ENCODE data around the gene C16orf96. TPM values are rescaled to one million over a fixed set of nuclear protein-coding genes. Genes with fewer than 3 reads are reported as not detected.
"Not testable (repeated sequence)": the region's sequence is repeated elsewhere in the genome, so short reads cannot be mapped to it uniquely, and the experiment has no call there.

C16orf96 gene
- total RNA-seq, 1 donor from 2014 or later, result 0.52 TPM

- H3K9me3 ChIP-seq (ENCODE audit: control insufficient read depth in 3 of 3, low read length in 3 of 3), result no peaks in the 10 kb centered on the region
- H3K27me3 ChIP-seq (ENCODE audit: control insufficient read depth in 3 of 3, insufficient read depth in 3 of 3, low read length in 3 of 3), result peaks cover 0 to 9% (median 0%) of the 10 kb centered on the region in 3 donors
- no peaks in the 10 kb centered on the region for H3K36me3 ChIP-seq (ENCODE audit: control insufficient read depth in 3 of 3, insufficient read depth in 3 of 3, low read length in 3 of 3)
- no peaks in the 10 kb centered on the region for H3K4me1 ChIP-seq (ENCODE audit: control insufficient read depth in 3 of 3, insufficient read depth in 3 of 3, low read length in 3 of 3)
- H3K4me3 ChIP-seq (ENCODE audit: low read length in 3 of 3), result no peak overlapping the region
- no peak overlapping the region for H3K9ac ChIP-seq (ENCODE audit: low read depth in 1 of 3, low read length in 3 of 3)
- H3K27ac ChIP-seq (ENCODE audit: low read depth, low read length), result no peak overlapping the region
Measured at GRCh38 chr16:4557973-4558372, 1.8 kb downstream of the C16orf96 start.

DNA sequence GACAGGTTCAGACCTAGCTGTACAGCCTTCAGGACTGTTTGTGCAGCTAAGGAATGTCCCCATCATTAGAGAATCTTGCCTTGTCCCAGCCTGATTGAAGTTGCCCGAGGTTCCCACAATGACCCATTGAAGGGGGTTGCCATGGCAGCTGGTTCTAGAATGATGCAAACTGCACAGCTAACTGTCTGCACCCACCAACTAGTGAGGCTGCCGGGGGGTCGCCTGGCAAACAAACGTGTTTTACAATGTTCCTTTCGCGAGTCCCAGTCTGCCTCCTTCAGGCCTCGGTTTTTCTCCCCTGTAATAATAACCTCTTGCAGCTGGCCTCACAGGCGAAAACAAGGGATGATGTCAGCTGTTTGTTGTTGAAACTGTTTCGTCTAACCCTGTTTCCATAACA, 5.5 kb downstream of the C16orf96 start:
- no peak overlapping the region for H3K9ac ChIP-seq (ENCODE audit: low read depth in 1 of 3, low read length in 3 of 3)
- no peak overlapping the region for H3K4me3 ChIP-seq (ENCODE audit: low read length in 3 of 3)
- H3K9me3 ChIP-seq (ENCODE audit: control insufficient read depth in 3 of 3, low read length in 3 of 3), result no peaks in the 10 kb centered on the region
- no peaks in the 10 kb centered on the region for H3K4me1 ChIP-seq (ENCODE audit: control insufficient read depth in 3 of 3, insufficient read depth in 3 of 3, low read length in 3 of 3)
- no peaks in the 10 kb centered on the region for H3K36me3 ChIP-seq (ENCODE audit: control insufficient read depth in 3 of 3, insufficient read depth in 3 of 3, low read length in 3 of 3)
- peaks cover 0 to 3% (median 0%) of the 10 kb centered on the region in 3 donors for H3K27me3 ChIP-seq (ENCODE audit: control insufficient read depth in 3 of 3, insufficient read depth in 3 of 3, low read length in 3 of 3)
- no peak overlapping the region for H3K27ac ChIP-seq (ENCODE audit: low read depth, low read length)

GRCh38 chr16:4564661-4565267, 8.6 kb downstream of the C16orf96 start:
- Histone ChIP-seq H3K9me3 (ENCODE audit: control insufficient read depth in 3 of 3, low read length in 3 of 3) (no peaks in the 10 kb centered on the region), H3K4me1 (ENCODE audit: control insufficient read depth in 3 of 3, insufficient read depth in 3 of 3, low read length in 3 of 3) (no peaks in the 10 kb centered on the region), H3K27me3 (ENCODE audit: control insufficient read depth in 3 of 3, insufficient read depth in 3 of 3, low read length in 3 of 3) (no peaks in the 10 kb centered on the region), H3K27ac (ENCODE audit: low read depth, low read length) (no peak overlapping the region), H3K4me3 (ENCODE audit: low read length in 3 of 3) (no peak overlapping the region), H3K9ac (ENCODE audit: low read depth in 1 of 3, low read length in 3 of 3) (no peak overlapping the region), H3K36me3 (ENCODE audit: control insufficient read depth in 3 of 3, insufficient read depth in 3 of 3, low read length in 3 of 3) (no peaks in the 10 kb centered on the region)

DNA sequence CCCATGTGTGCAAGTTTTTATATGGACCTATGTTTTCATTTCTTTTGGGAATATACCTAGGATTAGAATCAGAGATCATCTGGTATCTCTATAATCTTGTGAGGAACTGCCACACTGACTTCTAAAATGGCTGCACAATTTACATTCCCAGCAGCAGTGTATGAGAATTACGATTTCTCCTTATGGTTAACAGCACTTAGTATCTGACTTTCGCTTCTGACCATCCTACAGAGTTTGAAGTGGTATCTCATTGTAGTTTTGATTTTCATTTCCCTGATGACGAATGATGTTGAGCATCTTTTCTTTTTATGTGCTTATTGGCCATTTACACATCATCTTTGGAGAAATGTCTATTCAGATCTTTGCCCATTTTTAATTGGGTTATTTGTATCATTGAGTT, 10.0 kb downstream of the C16orf96 start:
- no peaks in the 10 kb centered on the region for H3K4me1 ChIP-seq (ENCODE audit: control insufficient read depth in 3 of 3, insufficient read depth in 3 of 3, low read length in 3 of 3)
- H3K36me3 ChIP-seq (ENCODE audit: control insufficient read depth in 3 of 3, insufficient read depth in 3 of 3, low read length in 3 of 3), result no peaks in the 10 kb centered on the region
- H3K9me3 ChIP-seq (ENCODE audit: control insufficient read depth in 3 of 3, low read length in 3 of 3), result no peaks in the 10 kb centered on the region
- no peak overlapping the region for H3K4me3 ChIP-seq (ENCODE audit: low read length in 3 of 3)
- H3K27ac ChIP-seq (ENCODE audit: low read depth, low read length), result no peak overlapping the region
- H3K27me3 ChIP-seq (ENCODE audit: control insufficient read depth in 3 of 3, insufficient read depth in 3 of 3, low read length in 3 of 3), result no peaks in the 10 kb centered on the region
- no peak overlapping the region for H3K9ac ChIP-seq (ENCODE audit: low read depth in 1 of 3, low read length in 3 of 3)

GRCh38 chr16:4570086-4570485, 13.9 kb downstream of the C16orf96 start:
- no peaks in the 10 kb centered on the region for H3K9me3 ChIP-seq (ENCODE audit: control insufficient read depth in 3 of 3, low read length in 3 of 3)
- no peak overlapping the region for H3K27ac ChIP-seq (ENCODE audit: low read depth, low read length)
- no peak overlapping the region for H3K4me3 ChIP-seq (ENCODE audit: low read length in 3 of 3)
- H3K4me1 ChIP-seq (ENCODE audit: control insufficient read depth in 3 of 3, insufficient read depth in 3 of 3, low read length in 3 of 3), result no peaks in the 10 kb centered on the region
- H3K36me3 ChIP-seq (ENCODE audit: control insufficient read depth in 3 of 3, insufficient read depth in 3 of 3, low read length in 3 of 3), result no peaks in the 10 kb centered on the region
- H3K9ac ChIP-seq (ENCODE audit: low read depth in 1 of 3, low read length in 3 of 3), result no peak overlapping the region
- no peaks in the 10 kb centered on the region for H3K27me3 ChIP-seq (ENCODE audit: control insufficient read depth in 3 of 3, insufficient read depth in 3 of 3, low read length in 3 of 3)

DNA sequence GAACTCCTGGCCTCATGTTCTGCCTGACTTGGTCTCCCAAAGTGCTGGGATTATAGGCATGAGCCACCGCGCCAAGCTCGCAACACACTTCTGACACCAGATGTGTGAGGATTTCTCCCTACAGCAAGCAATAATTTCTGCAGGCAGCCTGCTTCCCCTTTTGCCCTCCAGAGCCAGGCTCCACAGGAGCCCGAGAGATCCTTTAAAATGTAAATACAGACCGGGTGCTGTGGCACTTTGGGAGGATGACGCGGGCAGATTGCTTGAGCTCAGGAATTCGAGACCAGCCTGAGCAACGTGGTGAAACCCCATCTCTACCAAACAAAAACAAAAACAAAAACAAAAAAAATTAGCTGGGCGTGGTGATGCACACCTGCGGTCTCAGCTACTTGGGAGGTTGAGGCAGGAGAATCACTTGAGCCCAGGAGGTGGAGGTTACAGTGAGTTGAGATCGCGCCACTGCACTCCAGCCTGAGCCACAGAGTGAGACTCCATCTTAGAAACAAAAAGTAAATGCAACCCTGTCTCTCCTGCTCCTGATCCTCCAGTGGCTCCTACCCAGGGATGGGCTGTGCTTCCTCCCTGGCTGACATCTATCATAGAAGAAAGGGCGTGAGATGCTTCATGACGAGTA, 14.7 kb downstream of the C16orf96 start:
- H3K27ac ChIP-seq (ENCODE audit: low read depth, low read length), result no peak overlapping the region
- H3K9me3 ChIP-seq (ENCODE audit: control insufficient read depth in 3 of 3, low read length in 3 of 3), result no peaks in the 10 kb centered on the region
- no peaks in the 10 kb centered on the region for H3K4me1 ChIP-seq (ENCODE audit: control insufficient read depth in 3 of 3, insufficient read depth in 3 of 3, low read length in 3 of 3)
- no peaks in the 10 kb centered on the region for H3K27me3 ChIP-seq (ENCODE audit: control insufficient read depth in 3 of 3, insufficient read depth in 3 of 3, low read length in 3 of 3)
- H3K36me3 ChIP-seq (ENCODE audit: control insufficient read depth in 3 of 3, insufficient read depth in 3 of 3, low read length in 3 of 3), result no peaks in the 10 kb centered on the region
- no peak overlapping the region for H3K9ac ChIP-seq (ENCODE audit: low read depth in 1 of 3, low read length in 3 of 3)
- no peak overlapping the region for H3K4me3 ChIP-seq (ENCODE audit: low read length in 3 of 3)

DNA sequence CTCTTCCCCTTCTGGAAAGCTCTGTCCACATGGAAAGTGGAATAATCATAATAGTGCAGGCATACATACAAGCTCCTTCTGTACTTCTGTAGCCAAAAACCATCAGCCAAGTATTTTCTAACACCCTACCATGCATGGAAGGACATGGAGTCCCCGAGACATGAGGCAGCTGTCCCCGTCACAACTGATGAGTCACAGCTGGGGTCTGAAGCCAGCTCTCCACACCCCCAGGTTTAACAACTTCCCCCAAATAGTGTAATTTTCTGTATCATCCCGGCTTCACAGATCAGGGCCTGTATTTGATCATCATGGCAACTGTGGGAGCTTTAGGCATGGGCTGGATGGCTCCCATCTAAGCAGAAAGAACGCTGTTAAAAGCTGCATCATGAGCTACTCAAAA, 16.6 kb downstream of the C16orf96 start:
- Histone ChIP-seq H3K4me1 (ENCODE audit: control insufficient read depth in 3 of 3, insufficient read depth in 3 of 3, low read length in 3 of 3) (no peaks in the 10 kb centered on the region), H3K9ac (ENCODE audit: low read depth in 1 of 3, low read length in 3 of 3) (no peak overlapping the region), H3K36me3 (ENCODE audit: control insufficient read depth in 3 of 3, insufficient read depth in 3 of 3, low read length in 3 of 3) (no peaks in the 10 kb centered on the region), H3K9me3 (ENCODE audit: control insufficient read depth in 3 of 3, low read length in 3 of 3) (no peaks in the 10 kb centered on the region), H3K27ac (ENCODE audit: low read depth, low read length) (no peak overlapping the region), H3K27me3 (ENCODE audit: control insufficient read depth in 3 of 3, insufficient read depth in 3 of 3, low read length in 3 of 3) (no peaks in the 10 kb centered on the region), H3K4me3 (ENCODE audit: low read length in 3 of 3) (no peak overlapping the region)

- H3K27me3 ChIP-seq (ENCODE audit: control insufficient read depth in 3 of 3, insufficient read depth in 3 of 3, low read length in 3 of 3); H3K4me3 ChIP-seq (ENCODE audit: low read length in 3 of 3); H3K27ac ChIP-seq (ENCODE audit: low read depth, low read length); H3K4me1 ChIP-seq (ENCODE audit: control insufficient read depth in 3 of 3, insufficient read depth in 3 of 3, low read length in 3 of 3); H3K36me3 ChIP-seq (ENCODE audit: control insufficient read depth in 3 of 3, insufficient read depth in 3 of 3, low read length in 3 of 3); H3K9ac ChIP-seq (ENCODE audit: low read depth in 1 of 3, low read length in 3 of 3); H3K9me3 ChIP-seq (ENCODE audit: control insufficient read depth in 3 of 3, low read length in 3 of 3): not testable (repeated sequence)
Measured at GRCh38 chr16:4573926-4574325, 17.8 kb downstream of the C16orf96 start.

DNA sequence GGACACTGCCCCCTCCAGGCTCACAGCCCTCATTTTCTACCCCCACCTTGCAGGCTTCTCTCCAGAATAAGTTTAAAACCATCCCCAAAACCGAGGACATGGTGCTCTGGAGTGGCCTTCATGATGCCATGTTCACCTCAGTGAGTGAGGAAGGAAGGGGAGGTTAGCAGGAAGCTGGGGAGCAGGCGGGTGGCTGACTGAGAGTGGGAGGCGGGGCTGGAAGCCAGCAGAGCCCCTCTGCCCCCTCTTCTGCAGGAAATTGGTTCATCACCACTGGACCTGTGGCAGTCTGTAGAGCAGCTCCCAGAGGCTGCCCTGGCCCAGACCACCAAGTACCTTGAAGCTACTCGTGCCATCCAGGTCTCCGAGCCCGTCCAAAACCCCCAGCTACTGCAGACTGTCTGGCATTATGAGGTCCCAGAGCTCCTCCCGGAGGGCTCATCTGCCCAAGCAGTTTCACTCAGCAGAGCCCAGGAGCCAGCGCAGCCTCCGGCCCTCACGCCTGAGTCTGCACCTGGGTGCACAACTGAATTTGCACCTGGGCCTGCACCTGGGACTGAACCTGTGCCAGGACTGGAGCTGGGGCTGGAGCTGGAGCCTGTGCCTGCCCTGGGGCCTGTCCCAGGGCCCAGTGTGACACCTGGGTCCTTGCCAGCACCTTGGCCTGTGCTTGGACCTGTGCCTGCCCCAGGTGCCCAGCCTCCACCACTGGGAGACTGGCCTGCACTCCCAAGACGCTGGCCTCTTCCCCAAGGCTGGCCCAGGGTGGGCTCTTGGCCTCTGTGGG, 19.0 kb downstream of the C16orf96 start:
- no peaks in the 10 kb centered on the region for H3K9me3 ChIP-seq (ENCODE audit: control insufficient read depth in 3 of 3, low read length in 3 of 3)

GRCh38 chr16:4576008-4576407, 19.9 kb downstream of the C16orf96 start:
- H3K4me3 ChIP-seq (ENCODE audit: low read length in 3 of 3), result no peak overlapping the region
- H3K27ac ChIP-seq (ENCODE audit: low read depth, low read length), result no peak overlapping the region
- no peaks in the 10 kb centered on the region for H3K36me3 ChIP-seq (ENCODE audit: control insufficient read depth in 3 of 3, insufficient read depth in 3 of 3, low read length in 3 of 3)
- no peaks in the 10 kb centered on the region for H3K9me3 ChIP-seq (ENCODE audit: control insufficient read depth in 3 of 3, low read length in 3 of 3)
- no peaks in the 10 kb centered on the region for H3K4me1 ChIP-seq (ENCODE audit: control insufficient read depth in 3 of 3, insufficient read depth in 3 of 3, low read length in 3 of 3)
- H3K27me3 ChIP-seq (ENCODE audit: control insufficient read depth in 3 of 3, insufficient read depth in 3 of 3, low read length in 3 of 3), result no peaks in the 10 kb centered on the region
- no peak overlapping the region for H3K9ac ChIP-seq (ENCODE audit: low read depth in 1 of 3, low read length in 3 of 3)

More for the DNA sequence above, 19.0 kb downstream of the C16orf96 start:
- Histone ChIP-seq H3K4me3 (ENCODE audit: low read length in 3 of 3) (no peak overlapping the region), H3K9ac (ENCODE audit: low read depth in 1 of 3, low read length in 3 of 3) (no peak overlapping the region), H3K36me3 (ENCODE audit: control insufficient read depth in 3 of 3, insufficient read depth in 3 of 3, low read length in 3 of 3) (no peaks in the 10 kb centered on the region), H3K27me3 (ENCODE audit: control insufficient read depth in 3 of 3, insufficient read depth in 3 of 3, low read length in 3 of 3) (no peaks in the 10 kb centered on the region), H3K27ac (ENCODE audit: low read depth, low read length) (no peak overlapping the region), H3K4me1 (ENCODE audit: control insufficient read depth in 3 of 3, insufficient read depth in 3 of 3, low read length in 3 of 3) (no peaks in the 10 kb centered on the region)

All from skeletal muscle tissue (tissue), 4 donors.